Measurements from ENCODE around the gene SACM1L. TPM values are rescaled to one million over a fixed set of nuclear protein-coding genes. Genes with fewer than 3 reads are reported as not detected.

The SACM1L gene
- total and polyA plus RNA-seq, 2 experiments from 2014 or later, result 32.8 to 37.5 TPM

- no peaks in the 10 kb centered on the region for H3K9me3 ChIP-seq (ENCODE audit: low read depth)
- no peaks in the 10 kb centered on the region for H3K36me3 ChIP-seq
- no peak overlapping the region for H3K27ac ChIP-seq
- H3K4me3 ChIP-seq, result no peak overlapping the region
- no peaks in the 10 kb centered on the region for H3K27me3 ChIP-seq
- no peaks in the 10 kb centered on the region for H3K4me1 ChIP-seq (ENCODE audit: low read depth)
- DNase-seq (ENCODE audit: low read depth in 1 of 2, low spot score in 1 of 2), result no peak
- no peak for TF ChIP-seq CTCF (IDR thresholded peaks at IDR 0.05; ENCODE audit: low read depth, low read length)
Measured at GRCh38 chr3:45660567-45660901, 28.7 kb upstream of the SACM1L start.

- H3K4me3 ChIP-seq, result no peak overlapping the region
- H3K27ac ChIP-seq, result no peak overlapping the region
- DNase-seq (ENCODE audit: low read depth in 1 of 2, low spot score in 1 of 2), result no peak
- H3K36me3 ChIP-seq, result peaks cover 5% of the 10 kb centered on the region
- no peaks in the 10 kb centered on the region for H3K27me3 ChIP-seq
- no peak for TF ChIP-seq CTCF (IDR thresholded peaks at IDR 0.05; ENCODE audit: low read depth, low read length)
- H3K4me1 ChIP-seq (ENCODE audit: low read depth), result no peaks in the 10 kb centered on the region
- H3K9me3 ChIP-seq (ENCODE audit: low read depth), result no peaks in the 10 kb centered on the region
Measured at GRCh38 chr3:45664578-45664977, 24.6 kb upstream of the SACM1L start.

GRCh38 chr3:45665101-45665572, 24.1 kb upstream of the SACM1L start:
- Histone ChIP-seq H3K27me3 (no peaks in the 10 kb centered on the region), H3K4me3 (no peak overlapping the region), H3K4me1 (ENCODE audit: low read depth) (no peaks in the 10 kb centered on the region), H3K9me3 (ENCODE audit: low read depth) (no peaks in the 10 kb centered on the region), H3K36me3 (peaks cover 5% of the 10 kb centered on the region), H3K27ac (no peak overlapping the region)
- peak; percentile 38 to 74 for DNase-seq (ENCODE audit: low read depth in 1 of 2, low spot score in 1 of 2)
- TF ChIP-seq CTCF (IDR thresholded peaks at IDR 0.05; ENCODE audit: low read depth, low read length), result peak; percentile 42

- no peaks in the 10 kb centered on the region for H3K9me3 ChIP-seq (ENCODE audit: low read depth)
- peaks cover 8% of the 10 kb centered on the region for H3K36me3 ChIP-seq
- no peaks in the 10 kb centered on the region for H3K4me1 ChIP-seq (ENCODE audit: low read depth)
- DNase-seq (ENCODE audit: low read depth in 1 of 2, low spot score in 1 of 2), result peak in 1 of 2 donors; percentile 69
- H3K27ac ChIP-seq, result no peak overlapping the region
- no peak for TF ChIP-seq CTCF (IDR thresholded peaks at IDR 0.05; ENCODE audit: low read depth, low read length)
- H3K4me3 ChIP-seq, result no peak overlapping the region
- no peaks in the 10 kb centered on the region for H3K27me3 ChIP-seq
Measured at GRCh38 chr3:45666757-45667431, 22.3 kb upstream of the SACM1L start.

GRCh38 chr3:45667569-45667934, 21.6 kb upstream of the SACM1L start:
- no peak for TF ChIP-seq CTCF (IDR thresholded peaks at IDR 0.05; ENCODE audit: low read depth, low read length)
- H3K4me3 ChIP-seq, result no peak overlapping the region

More at GRCh38 chr3:45667569-45667934, 21.6 kb upstream of the SACM1L start:
- H3K27me3 ChIP-seq, result no peaks in the 10 kb centered on the region
- DNase-seq (ENCODE audit: low read depth in 1 of 2, low spot score in 1 of 2), result no peak
- H3K4me1 ChIP-seq (ENCODE audit: low read depth), result no peaks in the 10 kb centered on the region
- H3K27ac ChIP-seq, result no peak overlapping the region
- no peaks in the 10 kb centered on the region for H3K9me3 ChIP-seq (ENCODE audit: low read depth)
- H3K36me3 ChIP-seq, result peaks cover 8% of the 10 kb centered on the region
